ENCODE results near the gene TRAK1. TPM values are rescaled to one million over a fixed set of nuclear protein-coding genes. Genes with fewer than 3 reads are reported as not detected.

Gene TRAK1
- total RNA-seq, 1 donor from 2014 or later: 35.4 TPM

DNA sequence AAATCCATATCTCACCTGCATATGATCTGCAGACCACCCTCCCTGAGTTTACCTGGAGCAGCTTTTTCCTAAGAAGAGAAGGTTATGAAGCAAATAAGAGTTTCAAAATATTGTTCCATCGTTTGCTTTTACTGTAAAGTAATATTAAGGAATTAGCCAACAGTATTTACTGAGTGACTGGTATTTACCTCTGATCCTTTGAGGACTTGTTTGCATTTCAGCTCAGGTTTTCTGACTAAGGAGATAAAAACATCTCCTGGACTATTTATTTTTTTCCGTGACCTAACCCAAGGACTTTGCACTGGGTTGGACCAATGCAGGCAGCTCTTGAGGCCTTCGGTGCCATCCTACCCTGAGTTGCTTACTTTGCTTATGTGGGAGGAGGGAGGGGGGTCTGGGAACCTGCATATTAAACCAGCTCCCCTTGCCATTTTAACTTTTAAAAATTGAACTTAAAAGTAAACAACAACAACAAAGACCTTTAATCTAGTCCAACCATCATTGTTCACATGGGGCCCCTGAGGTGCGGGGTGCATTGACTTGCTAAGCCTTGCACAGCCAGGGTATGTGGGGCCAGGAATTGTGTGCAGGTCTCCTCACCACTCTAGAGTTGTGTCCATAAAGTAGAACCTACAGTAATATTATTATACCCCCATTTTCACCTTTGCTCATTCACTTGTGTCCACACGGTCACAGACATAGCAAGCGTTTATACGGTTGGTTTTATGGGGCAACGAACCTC, 39.3 kb downstream of the TRAK1 start:
- peaks cover 5% of the 10 kb centered on the region for H3K4me1 Mint-ChIP-seq
- DNase-seq: no peak
- peaks cover 23% of the 10 kb centered on the region for H3K36me3 Mint-ChIP-seq (ENCODE audit: low read depth)
- intact Hi-C loops (cut with micrococcal nuclease): no loop called here
- H3K27me3 Mint-ChIP-seq: no peaks in the 10 kb centered on the region
- no peaks in the 10 kb centered on the region for H3K9me3 Mint-ChIP-seq
- H3K4me3 Mint-ChIP-seq: no peak overlapping the region
- no peak overlapping the region for H3K27ac Mint-ChIP-seq

DNA sequence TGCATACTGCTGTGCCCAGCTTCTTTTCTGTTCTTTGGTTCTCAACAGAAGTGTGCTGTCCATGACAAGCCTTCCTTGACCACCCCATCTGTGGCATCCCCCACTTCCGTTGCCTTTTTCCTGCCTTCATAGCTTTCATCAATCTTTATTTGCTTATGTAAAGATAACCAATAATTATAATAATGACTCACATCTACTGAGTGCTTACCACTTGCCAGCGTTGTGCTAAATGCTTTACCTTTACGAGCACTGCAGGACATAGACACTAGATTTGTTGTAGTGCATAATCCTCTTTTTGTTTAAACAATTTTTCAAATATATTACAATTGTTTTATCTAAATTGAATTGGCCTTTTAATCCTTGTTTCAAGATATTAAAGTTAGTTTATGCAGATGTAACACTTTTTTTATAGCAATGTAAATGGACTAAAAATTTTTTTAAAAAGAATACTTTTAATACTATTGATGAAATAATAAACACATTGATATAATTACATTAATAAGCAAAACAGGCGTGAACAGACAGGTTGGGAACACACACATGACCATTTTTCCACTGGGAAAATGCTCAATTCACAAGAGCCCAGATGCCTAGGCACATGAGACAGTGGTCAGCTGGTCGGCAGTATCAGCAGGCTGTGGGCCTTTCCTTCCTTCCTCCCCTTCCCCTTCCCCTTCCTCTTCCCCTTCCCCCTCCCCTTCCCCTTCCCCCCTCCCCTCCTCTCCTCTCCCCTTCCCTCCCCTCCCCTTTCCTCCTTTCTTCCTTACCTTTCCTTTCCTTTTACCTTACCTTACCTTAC, 42.5 kb downstream of the TRAK1 start:
- Mint-ChIP-seq H3K9me3 (no peaks in the 10 kb centered on the region), H3K4me1 (peaks cover 5% of the 10 kb centered on the region)

DNA sequence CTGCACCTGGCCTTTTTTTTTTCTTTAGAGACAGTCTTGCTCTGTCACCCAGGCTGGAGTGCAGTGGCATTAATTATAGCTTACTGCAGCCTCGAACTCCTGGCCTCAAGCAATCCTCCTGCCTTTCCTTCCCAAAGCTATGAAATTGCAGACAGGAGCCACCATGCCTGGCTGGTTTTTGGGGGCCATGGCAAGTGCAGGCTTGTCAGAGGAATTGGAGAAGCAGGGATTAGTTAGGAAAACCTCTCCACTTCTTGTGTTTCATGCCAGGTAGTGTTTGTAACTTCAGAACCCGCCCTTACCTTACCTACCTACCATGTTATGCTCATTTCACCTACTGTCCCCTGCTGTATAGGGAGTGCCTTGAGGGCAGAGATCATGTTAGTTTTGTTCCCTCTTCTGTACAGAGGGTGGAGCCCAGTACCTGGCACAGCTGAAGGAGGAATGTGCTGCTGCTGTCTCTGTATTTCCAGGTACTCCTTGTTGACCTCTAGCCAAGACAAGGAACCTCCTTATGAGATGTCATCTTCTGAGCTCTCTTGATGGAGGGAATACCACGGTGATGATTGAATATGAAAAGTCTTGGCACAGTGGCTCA, 43.8 kb downstream of the TRAK1 start:
- Mint-ChIP-seq H3K27me3 (no peaks in the 10 kb centered on the region), H3K36me3 (ENCODE audit: low read depth) (peaks cover 7% of the 10 kb centered on the region), H3K9me3 (no peaks in the 10 kb centered on the region), H3K4me3 (no peak overlapping the region), H3K4me1 (peaks cover 2% of the 10 kb centered on the region), H3K27ac (no peak overlapping the region)
- intact Hi-C loops (cut with micrococcal nuclease): no loop called here
- no peak for DNase-seq

More for the DNA sequence above, 42.5 kb downstream of the TRAK1 start:
- intact Hi-C loops (cut with micrococcal nuclease): no loop called here
- peaks cover 10% of the 10 kb centered on the region for H3K36me3 Mint-ChIP-seq (ENCODE audit: low read depth)
- H3K27ac Mint-ChIP-seq: no peak overlapping the region
- no peaks in the 10 kb centered on the region for H3K27me3 Mint-ChIP-seq
- no peak overlapping the region for H3K4me3 Mint-ChIP-seq
- no peak for DNase-seq

DNA sequence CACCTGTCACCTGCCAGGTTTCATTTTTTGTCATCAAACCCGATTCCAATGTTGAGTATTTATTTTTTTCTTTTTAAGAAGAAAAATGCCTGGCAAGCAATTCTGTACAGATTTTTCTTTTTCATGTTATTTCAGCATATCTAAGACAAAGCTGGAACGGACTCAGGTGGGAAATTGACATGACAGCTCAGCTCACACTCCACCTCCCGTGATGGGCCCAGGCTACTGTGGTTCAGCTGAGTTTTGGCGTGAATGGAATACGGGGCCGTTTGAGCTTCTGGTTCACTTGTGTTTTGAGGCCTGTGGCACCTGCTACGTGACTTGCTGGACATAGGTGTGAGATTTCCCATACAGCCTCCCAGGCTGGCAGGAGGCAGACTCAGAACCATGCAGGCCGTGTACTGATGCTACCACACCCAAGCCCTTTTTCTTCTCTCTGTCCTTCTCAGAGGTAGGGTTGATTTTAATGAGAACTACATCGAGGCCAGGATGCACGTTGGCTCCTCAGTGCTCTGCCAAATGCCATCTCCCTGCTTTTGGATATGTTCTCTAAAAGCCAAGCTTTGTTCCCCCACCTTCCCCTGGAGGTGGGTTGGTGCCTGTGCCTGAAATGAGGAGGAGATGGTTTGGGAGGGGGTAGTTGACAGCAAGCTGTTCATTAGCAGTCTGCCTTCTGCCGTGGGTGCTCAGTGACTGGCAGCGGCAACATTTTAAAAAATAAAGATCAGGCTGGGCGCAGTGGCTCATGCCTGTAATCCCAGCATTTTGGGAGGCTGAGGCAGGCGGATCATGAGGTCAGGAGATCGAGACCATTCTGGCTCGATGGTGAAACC, 48.7 kb downstream of the TRAK1 start:
- intact Hi-C loops (cut with micrococcal nuclease): no loop called here
- no peak overlapping the region for H3K4me3 Mint-ChIP-seq
- H3K4me1 Mint-ChIP-seq: peaks cover 5% of the 10 kb centered on the region
- H3K9me3 Mint-ChIP-seq: no peaks in the 10 kb centered on the region
- H3K27ac Mint-ChIP-seq: no peak overlapping the region
- peaks cover 1% of the 10 kb centered on the region for H3K36me3 Mint-ChIP-seq (ENCODE audit: low read depth)
- H3K27me3 Mint-ChIP-seq: no peaks in the 10 kb centered on the region
- DNase-seq: no peak

DNA sequence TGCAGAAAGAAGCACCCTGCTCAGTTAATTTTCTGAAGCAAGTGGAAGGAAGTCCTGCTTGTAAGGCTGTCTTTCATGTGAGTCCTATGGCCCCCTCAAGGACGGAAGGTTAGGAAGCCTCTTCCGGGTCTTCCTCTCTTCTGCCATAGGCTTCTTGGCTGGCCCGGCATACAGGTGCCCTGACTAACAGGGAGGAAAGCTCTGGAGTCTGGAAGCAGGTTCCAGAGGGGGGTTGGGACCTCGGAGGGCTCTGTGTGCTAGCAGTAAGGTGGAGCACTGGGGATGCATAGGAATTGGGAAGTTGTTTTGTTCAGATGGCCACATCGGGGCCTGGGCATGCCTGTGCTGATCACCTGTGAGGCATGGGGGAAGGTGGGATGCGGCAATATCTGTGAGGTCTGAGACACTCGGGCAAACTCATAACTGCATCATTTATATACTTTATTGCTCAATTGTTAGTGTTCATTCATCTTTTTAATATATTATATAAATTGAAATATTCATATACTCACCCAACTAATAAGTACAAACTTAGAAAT, 49.6 kb downstream of the TRAK1 start:
- H3K36me3 Mint-ChIP-seq (ENCODE audit: low read depth): peaks cover 1% of the 10 kb centered on the region
- H3K27ac Mint-ChIP-seq: no peak overlapping the region
- no peaks in the 10 kb centered on the region for H3K27me3 Mint-ChIP-seq
- H3K4me3 Mint-ChIP-seq: no peak overlapping the region
- no peaks in the 10 kb centered on the region for H3K9me3 Mint-ChIP-seq
- H3K4me1 Mint-ChIP-seq: peaks cover 5% of the 10 kb centered on the region
- DNase-seq: no peak
- intact Hi-C loops (cut with micrococcal nuclease): no loop called here

DNA sequence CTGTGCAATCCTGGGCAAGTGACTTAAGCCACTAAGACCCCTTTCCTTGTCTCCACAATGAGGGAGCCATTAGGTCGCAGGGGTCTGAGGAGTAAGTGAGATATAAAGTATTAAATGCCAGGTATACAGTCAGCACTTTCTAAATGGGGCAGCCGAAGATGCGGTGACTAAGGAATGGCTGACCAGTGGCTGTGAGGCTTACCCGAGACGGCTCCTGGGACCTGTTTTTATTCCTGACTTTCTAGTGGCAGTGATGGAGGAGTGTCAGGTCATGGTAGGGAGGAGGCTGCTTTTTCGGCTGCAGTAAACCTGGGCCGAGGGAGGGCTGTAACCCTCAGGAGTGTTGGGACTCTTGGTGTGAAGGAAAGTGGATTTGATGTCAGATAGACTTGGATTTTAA, 52.3 kb downstream of the TRAK1 start:
- Mint-ChIP-seq H3K4me3 (no peak overlapping the region), H3K27me3 (no peaks in the 10 kb centered on the region), H3K27ac (no peak overlapping the region), H3K9me3 (no peaks in the 10 kb centered on the region), H3K4me1 (peaks cover 16% of the 10 kb centered on the region), H3K36me3 (ENCODE audit: low read depth) (peaks cover 1% of the 10 kb centered on the region)
- intact Hi-C loops (cut with micrococcal nuclease): no loop called here
- no peak for DNase-seq

DNA sequence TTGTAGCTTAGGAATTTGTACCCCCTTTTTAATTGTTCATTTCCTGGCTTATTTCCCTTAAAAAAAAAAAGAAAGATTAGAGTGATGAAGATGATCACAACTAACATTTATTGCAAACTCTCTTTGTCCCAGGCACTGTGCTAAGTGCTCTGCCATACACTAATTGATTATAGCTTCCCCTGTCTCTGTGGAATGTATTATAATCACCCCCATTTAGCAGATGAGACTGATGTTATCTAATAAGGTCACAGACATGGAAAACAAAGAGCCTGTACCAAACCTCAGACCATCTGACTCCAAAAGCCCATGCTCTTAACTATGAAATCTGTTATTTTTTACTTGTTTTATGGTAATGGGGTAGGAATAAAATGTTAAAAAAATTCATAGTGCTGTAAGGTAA, 53.1 kb downstream of the TRAK1 start:
- peaks cover 21% of the 10 kb centered on the region for H3K4me1 Mint-ChIP-seq
- no peaks in the 10 kb centered on the region for H3K27me3 Mint-ChIP-seq
- no peak for DNase-seq
- intact Hi-C loops (cut with micrococcal nuclease): no loop called here
- no peaks in the 10 kb centered on the region for H3K9me3 Mint-ChIP-seq
- H3K4me3 Mint-ChIP-seq: no peak overlapping the region
- no peak overlapping the region for H3K27ac Mint-ChIP-seq
- H3K36me3 Mint-ChIP-seq (ENCODE audit: low read depth): peaks cover 1% of the 10 kb centered on the region

DNA sequence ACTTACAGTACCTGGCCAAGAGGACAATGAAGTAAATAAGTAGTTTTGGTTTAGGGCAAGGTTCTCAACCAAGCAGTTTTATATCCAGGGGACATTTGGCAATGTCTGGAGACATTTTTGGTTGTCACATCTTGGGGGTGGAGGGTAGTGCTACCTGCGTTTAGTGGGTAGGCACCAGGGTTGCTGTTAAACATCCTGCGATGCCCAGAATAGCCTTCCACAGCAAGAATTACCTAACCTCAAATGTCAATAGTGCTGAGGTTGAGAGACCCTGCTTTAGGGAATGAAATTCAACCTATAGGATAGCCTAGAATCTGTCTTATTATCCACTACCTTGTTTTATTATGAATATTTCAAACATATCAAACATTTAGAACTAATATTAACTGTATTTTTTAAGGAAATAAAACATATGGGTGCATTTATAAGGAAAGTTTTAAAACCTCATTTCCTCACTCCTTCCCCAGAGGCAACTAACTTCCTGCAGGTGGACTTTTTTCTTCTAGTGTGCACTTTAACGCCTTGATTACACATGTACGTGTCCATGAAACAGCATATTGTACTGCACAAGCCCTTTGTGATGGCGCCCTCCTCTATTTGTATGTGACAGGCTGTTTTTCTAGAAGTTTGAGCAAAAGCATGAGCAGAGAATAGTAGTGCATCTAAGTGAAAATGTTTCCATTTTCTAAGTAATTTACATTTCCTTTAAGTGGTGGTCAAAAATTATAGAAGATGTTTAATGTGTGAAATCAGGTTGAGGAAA, 57.1 kb downstream of the TRAK1 start:
- Mint-ChIP-seq H3K9me3 (no peaks in the 10 kb centered on the region), H3K4me1 (peaks cover 23% of the 10 kb centered on the region), H3K27me3 (no peaks in the 10 kb centered on the region), H3K4me3 (no peak overlapping the region), H3K27ac (no peak overlapping the region), H3K36me3 (ENCODE audit: low read depth) (no peaks in the 10 kb centered on the region)
- no peak for DNase-seq
- intact Hi-C loops (cut with micrococcal nuclease): no loop called here

DNA sequence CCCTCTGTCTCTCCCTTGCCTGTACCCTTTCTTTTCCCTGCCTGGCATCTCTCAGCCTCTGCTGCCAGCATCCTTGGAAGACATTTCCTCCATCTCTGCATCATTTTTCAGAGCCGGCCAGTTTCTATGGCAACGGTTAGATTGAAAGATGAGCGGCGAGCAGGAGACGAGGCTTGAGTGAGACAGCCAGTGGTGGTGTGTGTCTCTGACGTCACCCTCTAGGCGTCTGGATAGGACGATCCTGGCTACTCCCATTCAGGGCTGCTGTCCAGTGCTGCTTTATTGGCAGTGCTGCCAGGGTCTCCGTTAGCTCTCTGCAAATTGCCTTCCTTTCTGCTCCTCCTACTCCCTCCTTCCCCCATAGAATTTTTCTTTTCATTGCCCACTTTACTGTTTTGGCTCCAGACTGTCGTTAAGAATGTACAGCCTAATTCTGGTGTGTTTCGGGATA, 57.9 kb downstream of the TRAK1 start:
- DNase-seq: no peak
- Mint-ChIP-seq H3K27ac (no peak overlapping the region), H3K4me1 (peaks cover 23% of the 10 kb centered on the region), H3K4me3 (no peak overlapping the region), H3K9me3 (no peaks in the 10 kb centered on the region), H3K27me3 (no peaks in the 10 kb centered on the region), H3K36me3 (ENCODE audit: low read depth) (no peaks in the 10 kb centered on the region)
- intact Hi-C loops (cut with micrococcal nuclease): no loop called here

DNA sequence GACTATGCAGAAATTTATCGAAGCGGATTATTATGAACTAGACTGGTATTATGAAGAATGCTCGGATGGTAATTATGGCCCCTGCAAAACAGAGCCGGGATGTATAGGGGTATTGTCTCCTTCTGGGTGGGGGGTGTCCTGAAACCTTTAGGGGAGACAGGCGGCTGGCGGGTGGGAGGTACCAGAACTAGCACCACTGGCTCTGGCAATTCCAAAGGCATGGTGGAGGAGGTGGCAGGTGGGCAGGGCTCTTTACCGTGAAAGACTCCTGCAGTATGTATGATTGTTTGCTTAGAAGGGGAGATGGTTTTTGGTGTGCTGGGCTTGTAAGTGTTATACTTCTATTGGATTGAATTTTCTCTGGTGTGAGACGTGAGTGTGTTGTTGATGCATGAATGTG, 58.4 kb downstream of the TRAK1 start:
- Mint-ChIP-seq H3K27ac (no peak overlapping the region), H3K27me3 (no peaks in the 10 kb centered on the region), H3K36me3 (ENCODE audit: low read depth) (no peaks in the 10 kb centered on the region), H3K9me3 (no peaks in the 10 kb centered on the region), H3K4me3 (no peak overlapping the region), H3K4me1 (peaks cover 23% of the 10 kb centered on the region)
- intact Hi-C loops (cut with micrococcal nuclease): no loop called here
- DNase-seq: no peak

DNA sequence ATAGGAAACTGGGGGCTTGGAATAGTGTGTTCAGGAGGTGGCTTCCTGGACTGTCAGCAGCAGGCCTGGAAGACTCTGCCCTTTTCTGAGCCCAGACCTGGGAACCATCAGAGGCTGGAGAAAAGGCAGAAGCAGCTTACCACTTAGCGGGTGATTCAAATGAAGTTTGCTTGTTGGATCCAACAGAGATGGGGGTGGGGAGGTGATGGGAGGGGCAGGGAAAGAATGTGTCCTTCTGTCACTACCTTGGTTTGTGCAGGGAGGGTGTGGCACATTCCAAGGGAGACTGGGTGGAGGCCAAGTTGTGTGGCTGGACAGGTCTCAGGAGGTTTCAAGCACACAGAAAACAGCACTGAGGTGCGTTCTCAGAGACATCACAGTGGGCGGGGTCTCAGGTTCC, 58.8 kb downstream of the TRAK1 start:
- Mint-ChIP-seq H3K9me3 (no peaks in the 10 kb centered on the region), H3K27ac (no peak overlapping the region), H3K4me3 (no peak overlapping the region), H3K27me3 (no peaks in the 10 kb centered on the region), H3K4me1 (peaks cover 23% of the 10 kb centered on the region), H3K36me3 (ENCODE audit: low read depth) (no peaks in the 10 kb centered on the region)
- DNase-seq: no peak
- intact Hi-C loops (cut with micrococcal nuclease): no loop called here

DNA sequence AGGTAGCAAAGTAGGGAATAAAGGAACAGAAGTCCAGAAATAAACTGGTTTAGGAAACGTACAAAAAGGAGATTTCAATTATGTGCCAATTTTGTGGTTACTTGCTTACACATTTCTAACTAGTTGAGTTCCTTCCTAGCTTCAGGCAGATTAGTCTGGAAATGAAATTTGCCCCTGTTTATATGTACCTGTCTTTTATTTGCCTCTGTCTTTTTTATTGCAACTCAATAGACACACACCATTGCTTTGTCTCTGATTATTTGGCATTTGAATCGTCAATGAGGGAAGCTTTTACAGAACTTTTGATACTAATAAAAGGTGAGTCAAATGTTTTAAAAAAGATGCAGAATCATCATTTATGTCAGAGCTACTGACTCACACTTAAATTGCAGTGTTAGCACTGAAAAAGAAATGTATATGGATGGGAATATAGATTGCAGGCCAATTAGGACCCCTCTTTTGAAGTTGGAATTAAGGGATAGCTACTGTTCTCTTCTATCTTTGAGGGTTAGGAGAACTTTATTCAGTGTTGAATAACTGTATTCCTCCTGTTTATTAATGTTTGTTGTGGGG, 60.5 kb downstream of the TRAK1 start:
- Mint-ChIP-seq H3K27me3 (no peaks in the 10 kb centered on the region), H3K4me1 (peaks cover 20% of the 10 kb centered on the region), H3K9me3 (no peaks in the 10 kb centered on the region), H3K36me3 (ENCODE audit: low read depth) (no peaks in the 10 kb centered on the region), H3K27ac (no peak overlapping the region), H3K4me3 (no peak overlapping the region)
- DNase-seq: no peak
- intact Hi-C loops (cut with micrococcal nuclease): no loop called here

DNA sequence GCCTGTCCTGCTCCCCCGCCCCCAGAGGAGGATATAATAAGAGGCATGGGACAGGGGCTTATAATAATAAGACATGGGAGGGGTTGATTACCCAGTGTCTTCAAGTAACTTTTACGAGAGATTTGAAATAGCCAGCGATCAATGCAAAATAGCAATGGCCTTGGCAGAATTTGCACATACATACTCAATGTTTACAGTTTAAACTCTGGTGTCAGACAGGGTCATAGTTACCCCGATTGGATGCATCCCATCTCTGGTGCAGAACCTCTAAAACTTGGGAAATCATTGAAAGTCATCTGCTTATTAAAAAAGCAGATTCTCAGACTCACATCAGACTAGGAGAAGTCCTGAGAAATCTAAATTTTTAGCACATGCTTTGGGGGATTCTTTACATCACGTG, 61.0 kb downstream of the TRAK1 start:
- H3K4me3 Mint-ChIP-seq: no peak overlapping the region
- DNase-seq: no peak
- intact Hi-C loops (cut with micrococcal nuclease): no loop called here
- no peaks in the 10 kb centered on the region for H3K36me3 Mint-ChIP-seq (ENCODE audit: low read depth)
- H3K27ac Mint-ChIP-seq: no peak overlapping the region
- H3K27me3 Mint-ChIP-seq: no peaks in the 10 kb centered on the region
- peaks cover 16% of the 10 kb centered on the region for H3K4me1 Mint-ChIP-seq
- H3K9me3 Mint-ChIP-seq: no peaks in the 10 kb centered on the region
